ENCODE results near the gene TMEM150C.
"Not testable (repeated sequence)": the region's sequence is repeated elsewhere in the genome, so short reads cannot be mapped to it uniquely, and the experiment has no call there.

The TMEM150C gene

GRCh38 chr4:82510216-82510615 is 51.6 kb downstream of the TMEM150C start:
- no peak for DNase-seq

- no peak for DNase-seq
These were observed 52.9 kb downstream of the TMEM150C start for GRCh38 chr4:82508806-82509428.

DNA sequence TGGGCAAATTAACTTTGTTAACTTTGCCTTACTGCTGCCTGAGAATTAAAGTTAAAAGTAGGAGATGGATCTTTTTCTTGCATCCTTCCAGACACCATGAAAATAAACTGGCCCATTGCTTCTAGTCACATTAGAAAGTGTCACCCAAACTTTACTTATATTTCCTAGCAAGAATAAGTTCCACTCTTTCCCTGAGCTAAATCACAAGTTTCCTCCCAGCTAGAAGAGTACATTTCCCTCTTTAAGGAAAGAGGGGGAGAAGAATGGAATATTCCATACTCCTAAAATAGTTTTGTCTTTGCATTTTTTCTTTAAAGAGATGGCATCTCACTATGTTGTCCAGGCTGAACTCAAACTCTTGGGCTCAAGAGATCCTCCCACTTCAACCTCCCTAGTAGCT is 53.8 kb downstream of the TMEM150C start:
- DNase-seq, result no peak

DNA sequence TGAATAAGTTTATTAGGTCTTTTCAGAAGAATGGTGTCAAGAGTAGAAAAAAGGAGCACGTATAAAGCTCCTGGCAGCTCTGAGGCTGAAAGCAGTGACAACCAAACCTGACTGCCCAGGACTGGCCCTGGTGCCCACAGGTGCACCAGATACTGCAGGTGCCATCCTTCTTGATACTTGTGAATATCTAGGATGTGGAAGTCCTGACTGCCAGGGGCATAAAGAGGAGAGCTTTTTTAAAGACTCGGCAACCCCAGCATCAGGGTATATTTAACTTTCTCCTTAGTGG is 60.7 kb downstream of the TMEM150C start:
- no peak for DNase-seq

DNA sequence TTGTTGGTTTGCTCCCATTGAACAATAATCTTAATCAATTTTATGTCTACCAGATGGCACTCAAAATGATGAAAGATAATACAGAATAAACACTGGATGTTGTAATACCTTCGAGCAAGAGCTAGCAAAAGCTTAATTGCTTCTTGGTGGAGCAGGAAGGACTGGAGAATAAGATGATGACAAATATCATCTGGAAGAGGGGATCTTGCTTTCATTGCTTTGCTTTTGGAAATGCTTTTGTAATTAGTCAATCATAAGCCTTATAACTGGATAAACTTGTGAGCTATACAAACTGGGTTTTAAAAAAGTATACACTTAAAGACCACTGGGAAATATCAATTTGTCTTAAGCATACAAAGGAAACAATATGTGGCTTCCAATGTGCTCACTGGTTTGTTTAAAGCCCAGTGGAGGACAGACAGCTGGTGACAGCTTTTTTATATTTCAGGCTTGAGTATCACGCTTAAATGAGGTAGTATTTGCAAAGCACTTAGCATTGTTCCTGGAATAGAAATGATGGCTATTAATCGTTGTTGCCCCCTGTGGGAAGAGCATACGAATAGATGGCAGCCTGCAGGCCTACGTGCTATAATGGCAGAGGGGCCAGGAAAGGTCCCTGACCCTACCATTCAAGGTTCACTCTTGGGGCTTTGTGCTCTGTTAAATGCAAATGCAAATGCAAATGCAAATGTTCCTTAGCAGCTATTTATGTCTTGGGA is 61.2 kb downstream of the TMEM150C start:
- no peak for DNase-seq

GRCh38 chr4:82499738-82500434 is 61.9 kb downstream of the TMEM150C start:
- no peak for DNase-seq

DNA sequence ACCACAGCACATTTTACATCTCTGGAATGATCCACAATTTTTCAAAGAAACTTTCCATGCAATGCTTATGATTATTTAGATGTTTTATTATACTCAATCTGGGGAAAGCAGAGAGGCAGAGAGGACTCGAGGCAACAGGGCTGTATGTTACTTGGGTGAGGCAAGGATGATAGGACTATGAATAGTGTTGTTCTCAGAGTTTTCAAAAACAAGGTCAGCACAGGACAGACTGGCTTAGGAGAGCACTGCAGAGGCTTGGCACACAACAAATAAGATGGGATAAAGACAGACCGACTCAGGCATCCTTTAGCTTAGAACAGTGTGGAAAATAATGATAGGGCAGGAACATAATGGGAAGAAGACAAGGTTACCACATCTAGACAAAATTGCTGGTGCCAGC is 65.4 kb downstream of the TMEM150C start:
- DNase-seq, result no peak

DNA sequence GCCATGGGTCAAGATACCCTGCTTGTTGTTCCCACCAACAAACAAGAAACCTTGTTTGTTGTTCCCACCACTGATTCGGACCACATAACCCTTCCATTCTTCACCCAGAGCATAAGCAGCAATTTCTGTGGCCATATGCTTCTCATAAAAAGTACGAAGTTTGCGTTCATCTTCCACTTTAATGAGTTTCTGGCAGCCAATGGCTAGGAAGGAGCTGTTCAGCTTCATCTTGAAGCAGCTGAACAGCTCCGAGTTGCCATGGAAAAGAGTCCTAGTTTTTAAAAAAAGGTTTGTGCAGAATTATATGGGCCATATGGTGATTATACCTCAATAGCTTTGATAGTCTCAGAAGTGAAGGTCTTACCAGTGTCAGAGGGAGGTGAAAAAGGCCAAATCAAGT is 66.1 kb downstream of the TMEM150C start:
- no peak for DNase-seq

- DNase-seq, result no peak
These were observed 67.9 kb downstream of the TMEM150C start for GRCh38 chr4:82493721-82494425.

DNA sequence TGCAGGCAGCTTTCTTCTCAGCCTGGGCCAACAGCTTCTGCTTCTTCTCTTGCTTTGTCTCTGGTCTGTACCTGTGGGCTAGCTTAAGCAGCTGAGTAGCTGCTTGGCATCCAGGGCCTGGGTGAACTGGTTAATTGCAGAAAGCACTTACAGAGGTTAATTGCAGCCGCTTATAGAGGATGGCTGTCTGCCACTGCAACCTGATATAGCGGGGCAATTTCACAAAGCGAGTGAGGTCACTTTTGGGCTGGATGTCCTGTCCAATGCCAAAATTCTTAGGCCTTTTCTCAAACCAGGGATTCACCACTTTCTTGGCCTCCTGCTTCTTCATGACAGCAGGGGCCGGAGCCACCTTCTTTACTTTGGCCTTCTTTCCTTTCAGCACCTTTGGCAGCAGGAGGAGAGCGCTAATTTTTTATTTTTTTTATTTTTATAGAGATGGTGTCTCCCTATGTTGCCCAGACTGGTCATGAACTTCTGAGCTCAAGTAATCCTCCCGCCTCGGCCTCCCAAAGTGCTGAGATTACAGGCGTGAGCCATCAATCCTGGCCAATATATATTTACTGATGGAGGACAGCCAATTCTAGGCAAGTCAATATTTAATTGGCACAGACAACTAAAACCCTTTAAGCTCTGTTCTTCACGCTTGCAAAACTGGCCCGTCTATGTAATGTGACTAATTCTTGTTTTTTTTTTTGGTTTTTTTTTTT is 70.4 kb downstream of the TMEM150C start:
- DNase-seq, result no peak

DNA sequence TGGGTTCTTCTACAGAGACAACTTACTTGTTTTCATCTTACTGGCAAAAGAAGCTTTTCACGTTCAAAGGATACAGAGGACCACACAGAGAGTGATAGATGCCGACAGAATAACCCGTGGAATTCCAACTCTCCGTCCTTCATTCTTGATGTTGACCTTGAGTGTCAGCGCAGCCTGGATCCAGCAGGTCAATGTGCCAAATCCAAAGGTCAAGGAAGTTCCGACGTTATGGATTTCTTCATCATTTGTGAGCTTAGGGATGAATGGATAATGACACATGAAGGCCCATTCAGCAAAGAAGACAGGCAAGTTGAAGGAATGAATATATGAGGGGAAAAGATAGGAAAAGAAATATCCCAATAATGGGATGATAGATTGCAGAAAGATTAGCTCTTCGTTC is 71.8 kb downstream of the TMEM150C start:
- no peak for DNase-seq

GRCh38 chr4:82489076-82489475 is 72.7 kb downstream of the TMEM150C start:
- no peak for DNase-seq

DNA sequence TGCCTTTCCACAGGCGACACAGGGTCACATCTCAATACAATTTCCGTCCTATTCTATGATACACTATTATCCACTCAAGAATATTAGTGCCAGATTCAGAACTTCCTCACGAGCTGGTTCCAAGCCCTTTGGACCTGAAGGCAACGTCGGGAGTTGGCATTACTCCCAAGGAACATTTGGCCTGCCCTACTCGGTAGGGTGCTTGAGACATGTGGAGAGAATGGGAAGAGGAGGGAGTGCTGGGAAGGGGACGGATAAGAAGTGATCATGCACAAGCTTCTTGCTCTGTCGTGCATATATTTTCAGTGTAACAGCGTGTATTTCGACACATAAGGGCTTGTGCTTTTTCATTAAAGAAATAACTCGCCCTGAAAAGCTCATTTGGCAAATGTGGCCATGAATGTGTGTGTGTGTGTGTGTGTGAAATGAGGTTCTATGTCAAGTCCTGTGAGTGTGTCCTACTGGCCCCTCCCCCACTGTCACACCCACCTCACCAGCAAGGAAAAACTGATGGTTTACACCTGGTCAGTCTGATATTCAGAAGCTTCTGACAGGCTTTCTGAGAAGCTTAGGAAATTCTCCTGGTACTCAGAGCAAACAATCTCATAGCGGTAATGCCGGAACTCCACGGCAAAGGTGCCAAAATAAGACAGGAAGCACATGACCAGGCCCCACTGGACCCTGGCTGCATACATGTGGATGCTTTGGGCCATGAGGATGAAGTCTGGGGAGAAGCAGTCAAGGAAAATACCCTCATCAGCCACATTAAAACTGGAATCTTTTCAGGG is 76.6 kb downstream of the TMEM150C start:
- no peak for DNase-seq

GRCh38 chr4:82482387-82482786 is 79.4 kb downstream of the TMEM150C start:
- no peak for DNase-seq

DNA sequence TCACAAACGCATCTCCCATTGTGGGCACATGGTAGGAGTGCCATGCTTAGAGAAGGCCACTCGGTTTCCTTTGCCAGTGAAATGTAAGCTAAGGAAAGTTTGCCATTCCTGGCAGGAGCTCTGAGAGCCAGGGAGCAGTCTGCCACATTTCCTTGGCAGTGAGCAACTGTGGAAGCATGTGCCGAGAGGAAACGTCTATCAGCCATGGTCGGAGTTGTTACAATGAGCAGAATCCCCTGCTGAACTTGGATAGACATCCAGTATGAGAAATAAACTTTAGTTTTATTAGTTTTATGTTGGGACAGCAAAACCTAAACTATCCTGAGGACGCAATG is 80.3 kb downstream of the TMEM150C start:
- DNase-seq, result no peak

DNA sequence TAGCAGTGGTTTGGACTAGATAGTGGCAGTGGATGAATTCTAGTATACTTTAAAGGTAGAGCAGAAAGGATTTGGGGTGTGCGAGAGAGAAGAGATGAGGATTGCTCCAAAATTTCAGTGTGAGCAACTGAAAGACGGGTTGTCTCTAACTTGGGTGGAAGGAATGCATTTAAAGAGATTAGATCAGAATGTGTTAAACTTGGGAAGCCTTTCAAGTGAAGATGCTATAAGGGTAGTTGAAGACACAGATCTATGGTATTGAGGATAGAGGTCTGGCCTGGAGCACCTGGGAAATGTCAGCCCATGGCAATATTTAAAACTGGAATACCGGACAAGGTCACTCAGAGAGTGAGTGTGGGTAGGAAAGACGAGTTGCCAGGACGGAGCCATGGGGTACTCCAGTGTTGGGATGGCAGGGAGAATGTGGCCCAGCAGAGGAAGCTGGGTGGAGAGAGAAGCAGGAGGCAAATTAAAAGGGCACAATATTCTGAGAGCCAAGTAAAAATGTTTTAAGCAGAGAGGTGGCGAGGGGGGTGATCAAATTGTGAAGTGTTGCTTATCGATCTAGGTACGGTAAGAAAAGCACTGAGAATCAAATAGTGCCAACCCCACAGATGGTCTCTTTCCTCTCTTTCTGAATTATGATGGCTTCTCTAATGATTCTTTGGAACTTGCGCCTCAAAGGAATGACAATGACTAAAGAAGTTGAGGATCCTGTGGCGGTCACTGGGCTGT is 80.8 kb downstream of the TMEM150C start:
- DNase-seq, result no peak

- DNase-seq, result no peak
These were observed 82.2 kb downstream of the TMEM150C start for GRCh38 chr4:82479562-82479961.

- DNase-seq, result not testable (repeated sequence)
These were observed 84.3 kb downstream of the TMEM150C start for GRCh38 chr4:82477469-82477868.

DNA sequence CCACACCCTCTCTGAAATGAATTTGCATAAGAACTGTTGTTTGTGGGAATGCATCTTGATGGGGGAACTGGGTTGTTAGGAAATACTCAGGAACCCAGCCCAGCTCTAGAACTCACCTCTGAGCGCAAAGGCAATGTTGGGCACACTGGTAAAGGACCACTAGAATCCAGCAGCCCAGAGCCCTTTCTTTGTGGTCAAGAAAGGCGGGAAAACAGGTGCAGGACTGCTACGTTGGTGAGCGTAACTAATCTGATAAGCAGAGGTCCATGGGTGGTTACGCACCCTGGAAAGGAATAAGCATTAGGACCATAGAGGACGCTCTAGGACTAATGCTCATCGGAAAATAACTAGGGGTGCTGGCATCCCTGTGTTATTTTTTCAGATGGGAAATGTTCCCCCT is 85.9 kb downstream of the TMEM150C start:
- DNase-seq, result not testable (repeated sequence)

GRCh38 chr4:82473621-82474164 is 88.1 kb downstream of the TMEM150C start:
- no peak for DNase-seq

- DNase-seq, result not testable (repeated sequence)
These were observed 88.7 kb downstream of the TMEM150C start for GRCh38 chr4:82473080-82473479.

All from cerebellar nuclear complex (tissue), 1 donor.